Neuronal stem cell (in vitro differentiated cells): ENCODE results near the gene CYP3A4.

Experiments used
- DNase-seq: peaks from one replicate; pipeline ENCODE4 v3.0.0-alpha.2; 2013; ENCODE audit warnings: low spot score
- H2AFZ ChIP-seq: one replicate; pipeline ENCODE4 v1.6.1; 2013; ENCODE audit warnings: mild to moderate bottlenecking, low read length, inconsistent platforms
- H2AK5ac ChIP-seq: 2 replicates; pipeline ENCODE4 v1.6.1; 2013; ENCODE audit warnings: low read depth, mild to moderate bottlenecking, inconsistent platforms, low read length, moderate library complexity, mixed read lengths
- H2BK120ac ChIP-seq: 2 replicates; pipeline ENCODE4 v1.6.1; 2013; ENCODE audit warnings: low read depth, mild to moderate bottlenecking, inconsistent platforms, low read length, moderate library complexity, mixed read lengths
- H2BK12ac ChIP-seq: one replicate; pipeline ENCODE4 v1.6.1; 2013; ENCODE audit warnings: low read length, inconsistent platforms
- H2BK15ac ChIP-seq: 2 replicates; pipeline ENCODE4 v1.6.1; 2013; ENCODE audit warnings: mild to moderate bottlenecking, low read length, inconsistent platforms, mixed read lengths
- H2BK5ac ChIP-seq: one replicate; pipeline ENCODE4 v1.6.1; 2013; ENCODE audit warnings: inconsistent platforms, mild to moderate bottlenecking, low read length, moderate library complexity
- H3K14ac ChIP-seq: one replicate; pipeline ENCODE4 v1.6.1; 2013; ENCODE audit warnings: low read length, inconsistent platforms
- H3K18ac ChIP-seq: 2 replicates; pipeline ENCODE4 v1.6.1; 2013; ENCODE audit warnings: low read length, inconsistent platforms
- H3K23ac ChIP-seq: 2 replicates; pipeline ENCODE4 v1.6.1; 2013; ENCODE audit warnings: low read depth, mild to moderate bottlenecking, mixed read lengths, low read length, inconsistent platforms; ENCODE audit not compliant: poor library complexity
- H3K27ac ChIP-seq: replicated peaks from 3 replicates; pipeline ENCODE4 v1.5.1; 2013; ENCODE audit warnings: low read length, inconsistent platforms
- H3K27me3 ChIP-seq, 3 experiments: 2 replicates each; pipeline ENCODE4 v1.6.1; 2013; ENCODE audit warnings: low read length in 3 of 3, mild to moderate bottlenecking in 2 of 3, inconsistent platforms in 1 of 3, low read depth in 1 of 3, mixed read lengths in 1 of 3, moderate library complexity in 1 of 3; ENCODE audit not compliant: control insufficient read depth in 3 of 3, insufficient read depth in 3 of 3
- H3K36me3 ChIP-seq, 2 donors: replicated peaks in 1 of 2; 2 replicates each; pipeline ENCODE4 v1.6.1; 2013; ENCODE audit warnings: low read length in 2 of 2; ENCODE audit not compliant: control insufficient read depth in 2 of 2, insufficient read depth in 2 of 2
- H3K4ac ChIP-seq: 2 replicates; pipeline ENCODE4 v1.6.1; 2013; ENCODE audit warnings: inconsistent platforms, mild to moderate bottlenecking, low read length, moderate library complexity
- H3K4me1 ChIP-seq, 2 donors: 1 replicate in 1 of 2; 2 replicates in 1 of 2; pipeline ENCODE4 v1.6.1; 2013; ENCODE audit warnings: low read length in 2 of 2, low read depth in 1 of 2; ENCODE audit not compliant: control insufficient read depth in 2 of 2, insufficient read depth in 1 of 2
- H3K4me2 ChIP-seq: one replicate; pipeline ENCODE4 v1.6.1; 2013; ENCODE audit warnings: mild to moderate bottlenecking, low read length, inconsistent platforms; ENCODE audit not compliant: insufficient read depth, poor library complexity, severe bottlenecking
- H3K4me3 ChIP-seq, 2 donors: 2 replicates each; pipeline ENCODE4 v1.5.1; 2013; ENCODE audit warnings: low read length in 2 of 2, mild to moderate bottlenecking in 2 of 2, inconsistent platforms in 1 of 2, moderate library complexity in 1 of 2
- H3K79me1 ChIP-seq: one replicate; pipeline ENCODE4 v1.6.1; 2013; ENCODE audit warnings: low read depth, mild to moderate bottlenecking, inconsistent platforms, low read length, moderate library complexity
- H3K9ac ChIP-seq: one replicate; pipeline ENCODE4 v1.6.1; 2013; ENCODE audit warnings: mild to moderate bottlenecking, low read depth, low read length, inconsistent platforms; ENCODE audit not compliant: poor library complexity
- H3K9me3 ChIP-seq, 2 donors: replicated peaks in 1 of 2; 2 replicates each; pipeline versions ENCODE3 to v1.6.1; 2013; ENCODE audit warnings: low read length in 2 of 2, mild to moderate bottlenecking in 2 of 2, inconsistent platforms in 1 of 2, low read depth in 1 of 2, mixed read lengths in 1 of 2, moderate library complexity in 1 of 2; ENCODE audit not compliant: control insufficient read depth in 2 of 2, insufficient read depth in 1 of 2
- H4K8ac ChIP-seq: one replicate; pipeline ENCODE4 v1.6.1; 2013; ENCODE audit warnings: low read depth, mild to moderate bottlenecking, inconsistent platforms, low read length, moderate library complexity
- H4K91ac ChIP-seq: one replicate; pipeline ENCODE4 v1.6.1; 2013; ENCODE audit warnings: low read length, low read depth, mild to moderate bottlenecking, inconsistent platforms; ENCODE audit not compliant: poor library complexity
- WGBS, 2 donors: extraction: QIAGEN DNeasy Blood & Tissue Kit; methylation state at CpG; one replicate each; pipeline ENCODE4 v1.1.7; 2013; ENCODE audit warnings: missing lambda C conversion rate in 2 of 2, mixed read lengths in 1 of 2; ENCODE audit not compliant: insufficient read length in 2 of 2, insufficient replicate concordance in 1 of 2; ENCODE audit errors: extremely low coverage in 2 of 2; 5-methylcytosine and 5-hydroxymethylcytosine counted together

The CYP3A4 gene

GRCh38 chr7:99824091-99824490, 40.1 kb upstream of the CYP3A4 start:
- Histone ChIP-seq H3K4me1 (no peaks in the 10 kb centered on the region), H4K91ac (no peak overlapping the region), H4K8ac (no peak overlapping the region), H3K27ac (no peak overlapping the region), H2BK5ac (no peak overlapping the region), H3K9ac (no peak overlapping the region), H3K14ac (no peak overlapping the region), H3K27me3 (peaks cover 0 to 3% (median 2%) of the 10 kb centered on the region in 3 experiments), H3K9me3 (no peaks in the 10 kb centered on the region), H3K79me1 (no peaks in the 10 kb centered on the region), H2BK12ac (no peak overlapping the region), H3K4me3 (no peak overlapping the region), H3K18ac (no peak overlapping the region), H2AFZ (no peak overlapping the region), H2BK15ac (no peak overlapping the region), H2BK120ac (no peak overlapping the region), H2AK5ac (no peak overlapping the region), H3K23ac (no peak overlapping the region), H3K4ac (no peak overlapping the region), H3K36me3 (no peaks in the 10 kb centered on the region), H3K4me2 (no peak overlapping the region)
- WGBS, 2 donors = no CpG with 5 or more reads among the region's 3 CpGs
- no peak for DNase-seq

- H2BK12ac ChIP-seq = no peak overlapping the region
- peaks cover 0 to 3% (median 2%) of the 10 kb centered on the region in 3 experiments for H3K27me3 ChIP-seq
- no peaks in the 10 kb centered on the region for H3K9me3 ChIP-seq
- no peak overlapping the region for H3K9ac ChIP-seq
- H3K79me1 ChIP-seq = no peaks in the 10 kb centered on the region
- no peak for DNase-seq
- no peak overlapping the region for H2BK120ac ChIP-seq
- H3K4me3 ChIP-seq = no peak overlapping the region
- H3K14ac ChIP-seq = no peak overlapping the region
- no peak overlapping the region for H3K23ac ChIP-seq
- no peak overlapping the region for H3K4ac ChIP-seq
- H3K36me3 ChIP-seq = no peaks in the 10 kb centered on the region
- H2BK5ac ChIP-seq = no peak overlapping the region
- no peak overlapping the region for H3K27ac ChIP-seq
- no peak overlapping the region for H2AFZ ChIP-seq
- no peak overlapping the region for H4K8ac ChIP-seq
- H2AK5ac ChIP-seq = no peak overlapping the region
- H3K4me2 ChIP-seq = no peak overlapping the region
- no peak overlapping the region for H2BK15ac ChIP-seq
- WGBS, 2 donors = no CpG with 5 or more reads among the region's 4 CpGs
- no peaks in the 10 kb centered on the region for H3K4me1 ChIP-seq
- H4K91ac ChIP-seq = no peak overlapping the region
- H3K18ac ChIP-seq = no peak overlapping the region
Observed at GRCh38 chr7:99822731-99823718, 39.0 kb upstream of the CYP3A4 start.

GRCh38 chr7:99820408-99821027, 36.5 kb upstream of the CYP3A4 start:
- peaks cover 0 to 2% (median 0%) of the 10 kb centered on the region in 3 experiments for H3K27me3 ChIP-seq
- H3K4me1 ChIP-seq = no peaks in the 10 kb centered on the region
- no peak overlapping the region for H3K9ac ChIP-seq
- H2BK5ac ChIP-seq = no peak overlapping the region
- H3K36me3 ChIP-seq = no peaks in the 10 kb centered on the region
- no peak overlapping the region for H3K4me3 ChIP-seq
- no peak overlapping the region for H3K4me2 ChIP-seq
- no peak overlapping the region for H3K14ac ChIP-seq
- H2BK120ac ChIP-seq = no peak overlapping the region
- no peaks in the 10 kb centered on the region for H3K79me1 ChIP-seq
- H2BK12ac ChIP-seq = no peak overlapping the region
- no peaks in the 10 kb centered on the region for H3K9me3 ChIP-seq
- no peak overlapping the region for H4K91ac ChIP-seq
- H3K4ac ChIP-seq = no peak overlapping the region
- WGBS, 2 donors = no CpG with 5 or more reads among the region's 2 CpGs
- DNase-seq = no peak
- H2BK15ac ChIP-seq = no peak overlapping the region
- no peak overlapping the region for H2AK5ac ChIP-seq
- H3K27ac ChIP-seq = no peak overlapping the region
- no peak overlapping the region for H3K23ac ChIP-seq
- H3K18ac ChIP-seq = no peak overlapping the region
- H4K8ac ChIP-seq = no peak overlapping the region
- H2AFZ ChIP-seq = no peak overlapping the region

- no peak overlapping the region for H3K27ac ChIP-seq
- H2AFZ ChIP-seq = no peak overlapping the region
- no peaks in the 10 kb centered on the region for H3K27me3 ChIP-seq
- no peak overlapping the region for H4K91ac ChIP-seq
- no peaks in the 10 kb centered on the region for H3K36me3 ChIP-seq
- no peak overlapping the region for H3K4me2 ChIP-seq
- peaks cover 0 to 5% of the 10 kb centered on the region in 2 donors for H3K9me3 ChIP-seq
- H2AK5ac ChIP-seq = no peak overlapping the region
- H3K4me1 ChIP-seq = no peaks in the 10 kb centered on the region
- H3K14ac ChIP-seq = no peak overlapping the region
- no CpG with 5 or more reads among the region's 5 CpGs for WGBS, 2 donors
- DNase-seq = no peak
- H4K8ac ChIP-seq = peak overlapping the region; percentile 17
- H3K4me3 ChIP-seq = no peak overlapping the region
- H3K4ac ChIP-seq = no peak overlapping the region
- no peak overlapping the region for H2BK15ac ChIP-seq
- no peak overlapping the region for H3K18ac ChIP-seq
- no peak overlapping the region for H2BK12ac ChIP-seq
- H3K79me1 ChIP-seq = no peaks in the 10 kb centered on the region
- H2BK5ac ChIP-seq = no peak overlapping the region
- H3K23ac ChIP-seq = no peak overlapping the region
- no peak overlapping the region for H2BK120ac ChIP-seq
- H3K9ac ChIP-seq = no peak overlapping the region
Observed at GRCh38 chr7:99808766-99809165, 24.8 kb upstream of the CYP3A4 start.
